NCI-H345 (cell line): Measurements from ENCODE around the gene NSMCE1.

ENCODE experiments used
- DNase-seq: peaks from one replicate; lab custom pipeline; 2025; lab: John Stamatoyannopoulos, UW

Gene NSMCE1, protein sequence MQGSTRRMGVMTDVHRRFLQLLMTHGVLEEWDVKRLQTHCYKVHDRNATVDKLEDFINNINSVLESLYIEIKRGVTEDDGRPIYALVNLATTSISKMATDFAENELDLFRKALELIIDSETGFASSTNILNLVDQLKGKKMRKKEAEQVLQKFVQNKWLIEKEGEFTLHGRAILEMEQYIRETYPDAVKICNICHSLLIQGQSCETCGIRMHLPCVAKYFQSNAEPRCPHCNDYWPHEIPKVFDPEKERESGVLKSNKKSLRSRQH

GRCh38 chr16:27268376-27269299 is at the start of gene NSMCE1:
TSS of gene NSMCE1 (minus strand) at chr16:27268772. CDS start at chr16:27257570, 11,202 bp downstream.
- peak; percentile 96 for DNase-seq

- no peak for DNase-seq
Measured at GRCh38 chr16:27317738-27318391, 49.3 kb upstream of the NSMCE1 start.

GRCh38 chr16:27317320-27317719 is 48.7 kb upstream of the NSMCE1 start:
- DNase-seq: no peak

GRCh38 chr16:27316038-27316680 is 47.6 kb upstream of the NSMCE1 start:
- no peak for DNase-seq

DNA sequence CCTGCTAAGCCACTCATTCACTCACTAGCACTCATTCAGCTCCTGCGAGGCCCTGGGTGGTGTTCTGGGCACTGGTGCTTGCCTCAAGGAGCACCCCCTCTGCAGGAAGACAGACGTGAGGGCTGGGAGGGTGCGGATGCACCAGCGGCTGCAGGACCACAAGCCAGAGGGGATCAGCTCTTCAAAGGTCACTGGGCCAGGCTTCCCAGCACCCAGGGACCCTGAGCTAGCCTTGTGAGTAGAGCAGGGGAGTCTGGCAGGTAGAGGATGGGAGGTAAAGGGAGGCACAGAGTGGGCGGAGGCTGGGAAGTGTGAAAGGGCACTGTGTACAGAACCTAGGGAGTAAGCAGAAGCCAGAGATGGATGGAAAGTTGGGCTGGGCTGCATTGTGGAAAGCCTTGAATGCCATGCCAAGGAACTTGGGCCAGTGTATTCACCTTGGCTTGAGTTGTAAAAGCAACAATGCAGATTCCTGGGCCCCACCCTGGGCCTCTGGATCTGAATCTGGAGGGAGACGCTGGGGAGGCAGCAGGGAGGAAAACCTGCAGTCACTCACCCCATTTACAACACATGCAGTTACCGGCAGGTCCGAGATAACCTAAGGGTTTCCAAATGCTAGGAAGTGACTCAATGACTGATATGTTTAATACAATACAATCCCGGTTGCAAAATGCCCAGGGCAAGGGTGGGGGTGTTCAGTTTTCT is 46.9 kb upstream of the NSMCE1 start:
- DNase-seq: no peak

DNA sequence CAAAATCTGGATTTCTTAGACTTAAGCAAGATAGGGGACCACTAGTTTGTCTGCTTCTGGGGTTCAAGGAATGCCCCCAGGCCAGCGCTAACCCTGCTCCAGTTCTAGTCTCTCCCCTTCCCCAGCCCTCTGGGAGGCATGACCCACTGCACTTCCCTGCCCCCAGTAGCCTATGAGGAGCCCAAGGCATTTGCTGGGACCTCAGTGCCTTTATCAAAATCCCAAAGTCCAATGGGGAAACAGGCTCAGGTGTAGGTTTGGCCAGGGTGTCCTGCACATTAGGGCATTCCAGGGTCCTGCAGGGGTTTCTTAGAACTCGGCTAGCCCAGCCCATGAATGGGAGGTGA is 46.4 kb upstream of the NSMCE1 start:
- DNase-seq: no peak

GRCh38 chr16:27314161-27314723 is 45.7 kb upstream of the NSMCE1 start:
- no peak for DNase-seq

DNA sequence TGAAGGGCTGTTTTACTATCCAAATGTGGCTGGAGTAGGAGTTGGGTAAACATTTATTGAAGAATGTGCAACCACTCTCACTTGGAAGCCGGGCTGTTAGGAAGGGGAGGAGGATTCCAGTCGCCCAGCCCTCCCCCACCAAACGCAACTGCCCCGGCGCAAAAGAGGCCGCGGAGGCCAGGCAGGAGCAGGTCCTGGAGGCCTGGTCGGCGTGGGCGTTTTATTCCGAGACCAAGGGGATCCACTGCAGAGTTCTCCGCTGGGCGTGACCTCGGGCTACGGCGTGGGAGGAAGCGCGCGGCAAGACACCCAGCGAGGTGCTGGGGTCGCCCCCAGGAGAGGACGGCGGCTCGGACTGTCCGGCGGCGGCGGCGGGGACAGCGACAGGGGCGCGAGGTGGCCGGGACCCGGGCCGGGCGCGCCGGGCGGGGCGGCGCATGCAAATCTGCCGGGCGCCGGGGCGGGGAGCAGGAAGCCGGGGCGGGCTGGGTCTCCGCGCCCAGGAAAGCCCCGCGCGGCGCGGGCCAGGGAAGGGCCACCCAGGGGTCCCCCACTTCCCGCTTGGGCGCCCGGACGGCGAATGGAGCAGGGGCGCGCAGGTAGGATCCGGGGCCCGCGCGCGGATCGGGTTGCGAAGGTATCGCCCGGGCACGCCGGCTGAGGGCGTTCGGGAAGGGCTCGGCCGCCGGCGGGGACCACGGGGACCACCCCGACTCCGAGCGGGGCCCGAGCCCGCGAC is 45.0 kb upstream of the NSMCE1 start, which contains the start of gene IL4R:
Gene IL4R (plus strand): TSS at position 553 of the 739 bp plus-strand sequence. CDS start 26,230 bp downstream, outside the sequence.
- DNase-seq: no peak

GRCh38 chr16:27312580-27313421 is 44.2 kb upstream of the NSMCE1 start:
- DNase-seq: no peak

- DNase-seq: no peak
Measured at GRCh38 chr16:27311897-27312303, 43.3 kb upstream of the NSMCE1 start.

DNA sequence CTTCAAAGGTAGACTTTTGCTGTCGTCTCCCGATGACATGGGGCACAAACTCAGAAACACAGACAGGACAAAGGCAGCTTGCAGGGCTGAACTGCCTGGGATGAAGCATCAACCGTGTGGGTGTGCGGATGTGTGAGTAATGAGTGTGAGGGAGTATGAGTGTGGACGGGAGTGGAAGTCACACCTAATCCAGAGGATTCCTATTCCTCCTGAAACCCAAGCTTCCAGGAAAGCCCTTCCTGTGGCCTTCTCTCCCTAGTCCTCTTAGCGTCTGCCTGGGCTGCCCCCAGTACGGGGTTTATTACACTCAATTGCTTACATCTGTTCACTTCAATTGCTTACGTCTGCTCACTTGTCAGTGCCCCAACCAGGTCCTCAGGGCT is 42.9 kb upstream of the NSMCE1 start:
- no peak for DNase-seq

DNA sequence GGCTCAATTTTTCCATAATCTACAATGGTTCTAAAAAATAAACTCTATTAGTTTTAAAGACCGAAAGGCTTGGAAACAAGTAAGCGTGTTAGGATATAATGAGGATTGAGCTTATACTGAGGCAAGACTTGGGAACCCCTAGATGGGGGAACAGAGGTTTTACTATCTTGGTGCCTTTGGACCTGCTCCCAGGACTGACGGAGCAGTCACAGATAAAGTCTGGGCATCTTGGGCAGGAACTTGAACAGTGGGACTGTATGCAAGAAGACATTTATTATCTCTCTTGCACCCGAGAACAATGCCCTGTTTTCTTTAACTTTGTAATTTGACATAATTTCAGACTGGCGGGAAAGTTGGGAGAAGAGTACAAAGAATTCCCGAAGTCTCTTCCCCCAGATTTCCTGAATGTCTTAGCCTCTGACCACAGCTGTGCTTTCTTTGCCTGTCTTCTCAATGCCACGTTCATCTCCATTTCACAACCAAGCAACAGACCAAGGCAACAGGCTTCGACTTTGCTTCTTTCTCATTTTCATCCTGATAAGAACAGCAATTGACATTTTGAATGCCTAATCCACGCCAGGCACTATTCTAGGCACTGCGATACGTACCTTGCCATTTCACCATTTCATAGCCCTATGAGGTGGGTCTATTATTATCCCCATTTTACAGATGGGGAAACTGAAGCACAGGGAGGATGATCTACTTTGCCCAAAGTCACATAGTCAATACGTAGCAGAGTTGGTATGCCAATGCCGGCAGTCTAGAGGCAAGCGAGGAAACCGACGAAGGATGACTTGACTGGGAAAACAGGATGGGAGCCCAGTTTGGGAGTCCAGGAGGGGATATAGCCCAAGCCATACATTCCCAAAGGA is 42.2 kb upstream of the NSMCE1 start:
- no peak for DNase-seq

GRCh38 chr16:27308792-27309191 is 40.2 kb upstream of the NSMCE1 start:
- no peak for DNase-seq

GRCh38 chr16:27305839-27306442 is 37.4 kb upstream of the NSMCE1 start:
- no peak for DNase-seq

DNA sequence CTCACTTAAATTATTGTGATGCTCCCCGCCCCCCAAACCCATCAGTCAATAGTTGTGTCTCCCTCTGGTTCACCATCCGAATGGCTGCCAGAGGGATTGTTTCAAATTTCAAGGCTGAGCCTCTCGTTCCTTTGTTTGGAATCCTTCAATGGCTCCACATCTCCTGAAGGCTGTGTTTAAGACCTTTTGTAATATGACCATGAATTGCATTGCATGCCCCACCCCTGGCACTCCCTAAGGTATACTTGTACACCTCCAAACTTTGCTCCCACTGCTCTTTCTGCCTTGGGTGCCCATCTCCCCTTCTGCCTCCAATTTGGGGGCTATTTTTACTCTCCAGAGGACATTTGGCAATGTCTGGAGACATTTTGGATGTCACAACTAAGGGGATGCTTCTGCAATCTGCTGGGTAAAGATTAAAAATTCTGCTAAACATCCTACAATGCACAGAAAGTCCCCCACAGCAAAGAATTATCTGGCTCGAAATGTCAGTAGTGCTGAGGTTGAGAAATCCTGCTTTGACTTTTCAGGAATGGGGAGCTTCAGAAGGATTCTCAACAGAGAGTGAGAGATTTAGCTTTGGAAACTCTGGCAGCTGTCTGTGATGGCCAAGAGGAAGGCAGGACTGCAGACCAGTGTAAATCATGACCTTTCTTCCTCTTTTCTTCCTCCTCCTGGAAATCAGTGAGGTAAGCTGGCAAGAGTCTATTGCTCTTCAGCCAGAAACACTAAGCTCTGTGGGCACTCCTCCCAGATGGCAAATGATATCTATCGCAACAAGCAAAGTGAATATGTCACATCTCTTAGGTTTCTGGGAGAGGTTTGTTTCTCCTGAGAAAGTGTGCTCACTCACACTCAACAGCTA is 36.5 kb upstream of the NSMCE1 start:
- no peak for DNase-seq

DNA sequence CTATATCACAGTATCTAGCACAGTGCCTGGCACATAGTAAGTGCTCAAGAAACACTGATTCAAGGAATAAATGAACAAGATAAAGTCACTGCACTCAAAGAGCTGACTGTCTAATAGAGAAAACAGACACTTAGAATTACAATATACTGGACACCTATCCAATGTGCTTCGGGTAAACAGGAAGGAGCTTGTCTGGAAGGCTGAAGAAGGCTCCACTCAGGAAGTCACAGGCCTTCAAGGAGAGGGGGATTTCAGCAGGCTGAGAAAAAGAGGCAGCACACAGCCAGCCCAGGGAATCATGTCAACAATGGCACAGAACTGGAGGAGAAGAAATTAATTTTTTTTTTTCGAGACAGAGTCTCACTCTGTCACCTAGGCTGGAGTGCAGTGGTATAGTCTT is 35.5 kb upstream of the NSMCE1 start:
- no peak for DNase-seq
